ENCODE data around the gene MTHFR.

The MTHFR gene

DNA sequence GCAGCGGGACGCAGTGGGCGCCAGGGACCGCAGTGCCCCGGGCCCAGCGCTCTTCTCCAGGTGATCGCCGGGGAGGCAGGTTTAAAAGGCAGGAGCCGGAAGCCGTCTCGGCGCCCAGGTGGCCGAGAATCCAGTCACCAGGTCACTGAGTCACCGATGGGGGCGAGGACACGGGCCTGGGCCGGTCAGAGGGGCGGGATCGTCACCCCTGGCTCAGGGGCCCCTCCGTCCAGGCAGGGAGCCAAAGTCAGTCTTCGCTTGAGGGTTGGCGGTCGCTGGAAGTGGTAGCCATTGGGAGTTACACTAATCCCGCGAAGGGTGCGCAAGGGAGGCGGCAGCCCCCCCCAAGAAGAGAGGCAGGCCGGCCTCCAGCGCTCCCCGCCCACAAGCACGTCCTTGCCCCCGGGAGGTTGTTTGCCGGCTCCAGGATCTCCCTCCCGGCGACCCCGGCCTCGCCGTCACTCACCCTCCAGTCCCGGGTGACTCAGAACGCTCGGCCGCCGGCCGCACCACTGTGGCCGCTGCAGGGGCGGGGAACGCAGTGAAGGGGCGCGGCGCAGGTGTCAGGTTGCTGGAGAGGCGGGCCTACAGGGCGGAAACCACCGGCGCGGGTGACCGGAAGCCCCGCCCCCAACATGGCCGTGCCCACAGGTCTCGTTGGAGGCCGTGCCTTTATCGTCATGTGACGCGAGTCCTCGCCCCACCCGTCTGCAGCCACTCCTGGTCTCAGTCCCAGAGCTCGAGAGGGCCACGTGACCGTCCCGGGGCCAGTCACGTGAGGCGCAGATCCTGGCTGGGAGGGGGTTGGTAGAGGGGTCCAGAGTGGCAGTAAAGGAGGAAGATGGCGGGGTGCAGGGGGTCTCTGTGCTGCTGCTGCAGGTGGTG lies at the start of gene MTHFR, which contains the start of gene CLCN6:
TSS of gene MTHFR (minus strand) at position 543 of the 885 bp plus-strand sequence. CDS start 2,848 bp downstream, outside the sequence.
TSS of gene CLCN6 (plus strand) at position 770 of the 885 bp plus-strand sequence. CDS start at position 842, 72 bp downstream.
- DNase-seq (ENCODE audit: low read depth), result peak; percentile 96

GRCh38 chr1:11855430-11855829 lies 49.7 kb upstream of the MTHFR start:
- DNase-seq (ENCODE audit: low read depth), result no peak

DNA sequence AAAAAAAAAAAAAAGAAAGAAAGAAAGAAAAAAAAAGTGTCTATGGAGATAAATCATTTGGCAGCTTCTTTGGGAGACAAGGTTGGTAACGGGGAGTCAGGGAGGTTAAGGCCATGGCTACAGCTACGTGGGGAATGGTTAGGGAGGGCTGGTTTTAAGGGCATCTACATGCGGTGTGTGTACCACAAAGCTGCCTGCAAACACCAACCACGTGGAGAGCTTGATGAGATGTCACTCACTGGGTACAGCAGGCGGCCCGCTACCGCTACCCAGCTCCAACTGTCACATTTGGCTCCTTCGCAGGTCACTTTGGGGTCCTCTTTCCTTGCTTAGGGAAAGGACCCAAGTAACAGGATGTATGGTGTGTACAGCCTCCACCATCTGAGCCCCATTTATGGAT lies 48.8 kb upstream of the MTHFR start:
- DNase-seq (ENCODE audit: low read depth), result no peak

DNA sequence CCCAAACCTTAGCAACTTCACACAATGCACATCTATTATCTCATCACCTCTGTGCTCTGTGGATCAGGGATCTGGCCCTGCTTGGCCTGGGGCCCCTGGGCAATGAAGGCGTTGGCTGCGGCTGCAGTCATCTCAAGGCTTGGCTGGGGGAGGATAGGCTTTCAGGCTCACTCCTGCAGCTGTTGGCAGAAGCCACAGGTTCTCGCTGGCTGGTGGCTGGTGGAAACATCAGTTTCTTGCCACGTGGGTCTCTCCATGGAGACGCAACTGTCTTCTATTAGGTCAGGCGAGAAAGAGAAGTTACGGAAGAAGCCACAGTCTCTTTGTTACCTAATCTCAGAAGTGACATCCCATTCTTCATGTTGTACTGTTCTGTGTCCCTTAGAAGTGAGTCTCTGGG lies 45.4 kb upstream of the MTHFR start:
- DNase-seq (ENCODE audit: low read depth), result no peak

DNA sequence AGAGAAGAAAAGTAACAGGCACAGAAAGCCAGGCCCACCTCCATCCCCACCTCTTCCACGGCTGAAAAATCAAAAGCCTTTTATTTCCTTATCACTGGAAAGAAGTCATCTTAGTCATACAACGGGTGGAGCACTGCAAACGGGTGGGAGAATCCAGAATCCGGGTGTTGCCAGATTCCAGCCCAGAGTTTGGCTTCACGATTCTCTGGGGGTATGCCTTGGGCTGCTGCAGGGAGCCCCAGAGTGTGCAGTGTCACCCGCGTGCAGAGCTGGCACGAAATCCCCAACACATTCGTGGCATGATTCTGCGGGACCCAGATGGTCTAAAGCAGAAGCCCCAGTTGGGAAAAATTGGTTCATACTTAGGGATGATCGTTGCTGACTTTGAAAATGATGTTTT lies 44.4 kb upstream of the MTHFR start:
- no peak for DNase-seq (ENCODE audit: low read depth)

DNA sequence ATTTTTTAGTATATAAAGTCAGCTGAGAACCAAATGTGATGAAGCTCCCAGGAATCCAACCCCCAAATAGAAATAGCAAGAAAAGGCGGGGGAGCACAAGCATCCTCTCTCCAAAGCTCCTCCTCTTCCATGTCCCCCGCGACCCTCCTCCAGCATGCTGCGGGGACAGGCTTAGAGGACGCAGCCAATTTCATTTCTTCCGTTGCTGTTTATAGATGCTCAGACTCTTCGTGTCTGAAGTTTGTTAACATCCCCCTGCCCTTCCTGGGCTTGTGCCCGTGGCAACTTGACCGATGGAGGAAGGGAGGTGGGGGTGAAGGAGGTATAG lies 42.6 kb upstream of the MTHFR start:
- no peak for DNase-seq (ENCODE audit: low read depth)

DNA sequence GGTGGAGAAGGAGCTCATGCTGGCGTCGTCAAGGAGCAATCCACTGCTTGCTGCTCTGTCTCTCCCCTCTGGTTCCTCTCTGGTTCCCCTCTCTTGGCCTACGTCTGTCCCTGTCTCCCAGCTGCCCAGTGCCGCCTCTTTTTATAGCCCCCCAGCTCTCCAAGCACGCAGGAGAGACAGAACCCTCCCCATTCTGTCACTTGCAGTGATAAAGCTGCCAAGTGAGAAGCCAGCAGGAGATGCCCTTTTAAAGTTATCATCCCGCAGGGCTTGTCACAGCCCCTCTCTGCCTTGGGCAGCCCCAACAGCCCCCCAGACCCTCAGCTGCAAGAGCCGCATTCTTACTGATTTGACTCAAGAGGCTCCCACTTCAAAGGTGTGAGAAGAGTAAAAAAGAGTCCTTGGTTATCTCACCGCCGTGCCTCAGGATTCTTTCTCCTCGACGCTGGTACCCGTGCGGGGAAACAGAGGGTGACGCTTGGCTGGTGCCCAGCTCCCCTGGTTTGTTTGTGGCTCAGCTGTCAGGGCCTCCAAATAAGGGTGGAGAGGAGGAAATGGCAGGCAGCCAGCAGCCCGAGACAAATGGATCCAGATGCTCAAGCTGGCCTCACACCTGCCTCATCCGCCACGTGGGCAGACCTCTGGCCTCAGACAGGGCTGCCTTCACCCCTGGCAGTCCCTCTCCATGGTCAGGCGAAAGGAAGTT lies 42.1 kb upstream of the MTHFR start, which contains the start of gene NPPA:
TSS of gene NPPA (minus strand) at position 117 of the 706 bp plus-strand sequence. CDS start at position 18, 99 bp downstream.
- DNase-seq (ENCODE audit: low read depth), result no peak

GRCh38 chr1:11845641-11846335 lies 40.0 kb upstream of the MTHFR start:
- no peak for DNase-seq (ENCODE audit: low read depth)

GRCh38 chr1:11842154-11843041 lies 36.6 kb upstream of the MTHFR start:
- DNase-seq (ENCODE audit: low read depth), result no peak

DNA sequence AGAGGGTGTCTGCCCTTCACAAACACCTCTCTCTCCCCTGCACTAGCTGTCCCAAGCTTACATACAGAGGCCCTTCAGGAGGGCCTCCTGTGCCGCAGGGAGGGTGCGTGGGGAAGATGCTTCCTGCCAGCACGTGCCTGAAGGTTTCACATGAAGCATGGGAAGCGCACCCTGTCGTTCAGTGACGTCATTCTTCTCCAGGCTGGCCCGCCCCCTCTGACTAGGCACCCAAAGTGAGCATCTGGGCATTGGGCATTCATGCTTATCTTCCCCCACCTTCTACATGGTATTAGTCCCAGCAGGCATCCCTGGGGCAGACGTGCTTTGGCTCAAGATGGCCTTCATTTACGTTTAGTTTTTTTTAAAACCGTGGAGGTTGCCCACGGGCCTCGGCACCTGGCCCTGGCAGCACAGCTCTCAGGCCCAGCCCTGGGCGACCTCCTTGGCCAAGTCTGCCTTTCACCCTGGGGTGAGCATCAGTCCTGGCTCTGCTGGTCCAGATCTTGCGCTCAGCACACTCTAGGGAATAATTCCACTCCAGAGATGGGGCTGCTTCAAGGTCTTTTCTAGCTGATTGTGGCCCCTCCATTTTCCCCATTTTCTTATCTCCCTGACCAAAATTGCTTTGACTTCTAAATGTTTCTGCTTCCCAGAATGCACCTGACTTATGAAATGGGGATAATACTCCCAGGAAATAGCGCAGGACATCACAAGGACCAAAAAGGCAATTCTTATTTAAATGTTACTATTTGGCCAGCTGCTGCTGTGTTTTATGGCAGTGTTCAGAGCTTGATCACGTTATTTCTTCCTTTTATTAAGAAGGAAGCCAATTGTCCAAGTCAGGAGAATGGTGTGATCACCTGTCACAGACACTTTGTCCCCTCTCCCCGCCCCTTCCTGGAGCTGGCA lies 35.7 kb upstream of the MTHFR start:
- no peak for DNase-seq (ENCODE audit: low read depth)

- no peak for DNase-seq (ENCODE audit: low read depth)
Measured at GRCh38 chr1:11839727-11840705, 34.3 kb upstream of the MTHFR start.

- DNase-seq (ENCODE audit: low read depth), result peak; percentile 47
Measured at GRCh38 chr1:11838349-11839272, 32.8 kb upstream of the MTHFR start.

GRCh38 chr1:11837767-11838348 lies 32.1 kb upstream of the MTHFR start:
- DNase-seq (ENCODE audit: low read depth), result no peak

DNA sequence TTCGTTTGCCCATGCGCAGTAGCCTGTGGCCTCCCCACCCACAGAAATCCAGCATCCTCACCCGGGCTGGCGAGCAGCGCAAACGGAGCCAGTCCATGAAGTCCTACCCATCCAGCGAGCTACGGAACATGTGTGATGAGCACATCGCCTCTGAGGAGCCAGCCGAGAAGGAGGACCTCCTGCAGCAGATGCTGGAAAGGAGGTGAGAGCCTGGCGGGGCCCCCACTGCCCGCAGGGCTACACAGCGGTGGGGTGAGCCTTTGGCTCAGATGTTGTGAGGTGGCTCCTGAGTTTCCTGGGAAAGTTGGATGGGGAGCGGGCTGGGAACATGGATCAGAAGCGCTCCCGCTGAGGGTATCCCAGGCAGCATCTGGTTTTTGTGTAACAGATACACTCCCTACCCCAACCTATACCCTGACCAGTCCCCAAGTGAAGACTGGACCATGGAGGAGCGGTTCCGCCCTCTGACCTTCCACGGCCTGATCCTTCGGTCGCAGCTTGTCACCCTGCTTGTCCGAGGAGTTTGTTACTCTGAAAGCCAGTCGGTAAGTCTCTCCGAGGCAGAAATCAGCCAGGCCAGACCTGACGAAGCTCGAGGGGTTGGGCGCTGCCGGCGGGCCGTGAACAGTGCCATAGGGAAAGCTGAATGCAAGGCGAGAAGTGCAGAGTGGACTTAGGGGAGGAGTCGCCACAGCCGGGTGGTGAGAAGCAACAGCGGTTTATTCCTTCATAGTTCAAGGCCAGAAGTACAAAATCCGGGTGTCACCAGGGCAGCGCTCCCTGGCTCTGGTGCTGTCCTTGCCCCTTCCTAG lies 31.4 kb upstream of the MTHFR start:
- DNase-seq (ENCODE audit: low read depth), result no peak

DNA sequence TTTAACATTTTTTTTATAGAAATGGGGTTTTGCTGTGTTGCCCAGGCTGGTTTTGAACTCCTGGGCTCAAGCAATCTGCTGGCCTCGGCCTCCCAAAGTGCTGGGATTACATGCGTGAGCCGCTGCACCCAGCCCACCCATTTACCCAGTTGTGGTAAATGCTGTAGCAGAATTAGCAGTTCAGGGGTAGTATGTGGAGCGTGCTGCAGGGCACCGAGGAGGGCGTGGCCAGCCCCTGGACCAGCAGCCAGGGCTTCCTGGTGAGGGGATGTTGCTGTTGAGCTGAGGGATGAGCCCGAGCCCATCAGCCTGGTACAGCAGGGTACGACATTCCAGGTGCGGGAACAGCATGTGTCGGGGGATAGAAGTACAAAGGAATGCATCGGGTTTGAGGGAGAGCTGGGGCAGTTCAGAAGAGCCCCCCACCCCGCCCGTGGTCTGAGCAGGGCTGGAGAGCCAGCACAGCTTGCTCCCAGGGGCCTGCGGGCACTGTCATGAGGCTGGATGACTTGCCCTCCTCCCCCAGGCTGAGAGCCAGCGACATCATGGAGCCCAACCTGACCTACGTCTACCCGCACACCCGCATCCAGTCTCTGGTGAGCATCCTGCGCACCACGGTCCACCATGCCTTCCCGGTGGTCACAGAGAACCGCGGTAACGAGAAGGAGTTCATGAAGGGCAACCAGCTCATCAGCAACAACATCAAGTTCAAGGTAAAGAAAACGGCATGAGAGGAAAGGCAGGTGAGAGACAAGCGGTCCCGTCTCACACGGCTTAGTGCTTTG lies 29.9 kb upstream of the MTHFR start:
- DNase-seq (ENCODE audit: low read depth), result no peak

- no peak for DNase-seq (ENCODE audit: low read depth)
Measured at GRCh38 chr1:11833900-11834299, 28.1 kb upstream of the MTHFR start.
